ENCODE data around the gene POU1F1.

DNA sequence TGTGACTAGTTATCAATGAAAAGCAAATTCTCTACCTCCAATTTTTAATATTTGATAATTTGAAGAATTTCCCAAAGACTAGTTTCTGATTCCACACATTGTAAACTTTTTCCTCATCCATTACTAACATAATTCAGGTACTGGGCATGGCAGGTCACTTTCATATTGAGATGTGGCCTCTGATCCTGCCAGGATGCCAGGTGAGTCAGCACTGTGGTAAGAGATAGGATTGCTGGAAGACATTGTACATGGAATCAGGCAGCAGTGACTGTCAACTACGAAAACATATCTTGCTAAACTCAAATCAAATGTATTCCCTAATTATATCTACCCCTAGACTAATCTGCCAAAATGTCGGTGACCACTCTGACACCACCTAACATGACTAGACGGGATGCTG is 33.2 kb upstream of the POU1F1 start:
- no peak for TF ChIP-seq ZNF274 (IDR thresholded peaks at IDR 0.05; ENCODE audit: low read depth, low read length)
- TF ChIP-seq YY1 (IDR thresholded peaks at IDR 0.05; ENCODE audit: insufficient read depth, insufficient read length): no peak
- no peak for TF ChIP-seq SUZ12 (IDR thresholded peaks at IDR 0.05; ENCODE audit: extremely low read depth, insufficient read depth, insufficient read length)

Measured in NT2/D1 (cell line).